Tongue (tissue), 2 donors: ENCODE results near the gene ATP1A2. TPM values are rescaled to one million over a fixed set of nuclear protein-coding genes. Genes with fewer than 3 reads are reported as not detected.

Experiments used
- DNase-seq: peaks from one replicate; pipeline ENCODE4 v3.0.0-alpha.2; 2015
- total RNA-seq: library from RNA; depleted of rRNA; stranded (reverse); fragments of >200 nt; gene quantifications from one replicate; pipeline ENCODE4 v1.2.3, GENCODE V29; 2014

ATP1A2 gene
- total RNA-seq, 1 donor from 2014 or later = 144 TPM

GRCh38 chr1:160085686-160086455 lies 29.7 kb upstream of the ATP1A2 start:
- DNase-seq = peak; percentile 89

- DNase-seq = no peak
Observed at GRCh38 chr1:160086456-160086892, 29.1 kb upstream of the ATP1A2 start.

GRCh38 chr1:160087118-160087662 lies 28.4 kb upstream of the ATP1A2 start:
- DNase-seq = no peak

- DNase-seq = no peak
Observed at GRCh38 chr1:160089883-160090282, 25.7 kb upstream of the ATP1A2 start.

- DNase-seq = no peak
Observed at GRCh38 chr1:160090760-160091159, 24.8 kb upstream of the ATP1A2 start.

GRCh38 chr1:160091666-160092223 lies 23.8 kb upstream of the ATP1A2 start:
- no peak for DNase-seq

GRCh38 chr1:160092366-160093068 lies 23.0 kb upstream of the ATP1A2 start:
- DNase-seq = no peak

GRCh38 chr1:160093069-160093395 lies 22.5 kb upstream of the ATP1A2 start:
- no peak for DNase-seq

GRCh38 chr1:160093624-160094290 lies 21.8 kb upstream of the ATP1A2 start:
- no peak for DNase-seq

GRCh38 chr1:160094291-160094625 lies 21.3 kb upstream of the ATP1A2 start:
- DNase-seq = no peak

- no peak for DNase-seq
Observed at GRCh38 chr1:160094806-160095205, 20.8 kb upstream of the ATP1A2 start.

- DNase-seq = no peak
Observed at GRCh38 chr1:160095382-160096105, 20.0 kb upstream of the ATP1A2 start.

GRCh38 chr1:160096274-160097116 lies 19.1 kb upstream of the ATP1A2 start:
- DNase-seq = no peak

- DNase-seq = no peak
Observed at GRCh38 chr1:160097151-160097910, 18.2 kb upstream of the ATP1A2 start.

GRCh38 chr1:160097911-160098851 lies 17.4 kb upstream of the ATP1A2 start, which contains the start of gene IGSF8:
TSS of gene IGSF8 (minus strand) at chr1:160098619. CDS start at chr1:160098472, 147 bp downstream.
- DNase-seq = peak; percentile 93

GRCh38 chr1:160098852-160099561 lies 16.6 kb upstream of the ATP1A2 start:
- DNase-seq = peak; percentile 98

- DNase-seq = no peak
Observed at GRCh38 chr1:160099716-160100375, 15.7 kb upstream of the ATP1A2 start.
